A172 (cell line): ENCODE data around the gene IL6R. TPM values are rescaled to one million over a fixed set of nuclear protein-coding genes. Genes with fewer than 3 reads are reported as not detected.
A peak's percentile ranks its signal among the peaks of the same experiment; 100 is the strongest.

Experiments used
- DNase-seq: peaks from one replicate; pipeline ENCODE4 v3.0.0-alpha.2; 2015; ENCODE audit warnings: low spot score
- total RNA-seq: library from RNA; depleted of rRNA; stranded (reverse); fragments of >200 nt; shearing (Covaris generic); gene quantifications from 2 replicates; pipeline ENCODE4 v1.2.3, GENCODE V29; 2014

The IL6R gene
- total RNA-seq, 1 experiment from 2014 or later, result 2.4 TPM

DNA sequence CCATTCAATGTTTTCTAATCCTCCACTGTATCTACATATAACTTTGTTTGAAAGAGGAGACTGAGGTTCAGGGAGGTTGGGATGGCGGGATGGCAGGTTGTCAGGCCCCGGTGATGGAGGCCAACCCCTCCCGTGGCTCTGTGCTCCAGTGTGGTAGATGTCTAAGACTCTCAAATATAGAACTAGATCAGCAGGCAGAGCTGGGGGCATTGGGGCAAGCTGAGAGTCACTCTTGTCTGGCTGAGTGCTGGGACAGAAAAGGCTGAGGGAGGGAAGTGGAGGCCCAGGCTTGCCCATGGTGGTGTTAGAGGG lies 1.7 kb downstream of the IL6R start:
- no peak for DNase-seq

DNA sequence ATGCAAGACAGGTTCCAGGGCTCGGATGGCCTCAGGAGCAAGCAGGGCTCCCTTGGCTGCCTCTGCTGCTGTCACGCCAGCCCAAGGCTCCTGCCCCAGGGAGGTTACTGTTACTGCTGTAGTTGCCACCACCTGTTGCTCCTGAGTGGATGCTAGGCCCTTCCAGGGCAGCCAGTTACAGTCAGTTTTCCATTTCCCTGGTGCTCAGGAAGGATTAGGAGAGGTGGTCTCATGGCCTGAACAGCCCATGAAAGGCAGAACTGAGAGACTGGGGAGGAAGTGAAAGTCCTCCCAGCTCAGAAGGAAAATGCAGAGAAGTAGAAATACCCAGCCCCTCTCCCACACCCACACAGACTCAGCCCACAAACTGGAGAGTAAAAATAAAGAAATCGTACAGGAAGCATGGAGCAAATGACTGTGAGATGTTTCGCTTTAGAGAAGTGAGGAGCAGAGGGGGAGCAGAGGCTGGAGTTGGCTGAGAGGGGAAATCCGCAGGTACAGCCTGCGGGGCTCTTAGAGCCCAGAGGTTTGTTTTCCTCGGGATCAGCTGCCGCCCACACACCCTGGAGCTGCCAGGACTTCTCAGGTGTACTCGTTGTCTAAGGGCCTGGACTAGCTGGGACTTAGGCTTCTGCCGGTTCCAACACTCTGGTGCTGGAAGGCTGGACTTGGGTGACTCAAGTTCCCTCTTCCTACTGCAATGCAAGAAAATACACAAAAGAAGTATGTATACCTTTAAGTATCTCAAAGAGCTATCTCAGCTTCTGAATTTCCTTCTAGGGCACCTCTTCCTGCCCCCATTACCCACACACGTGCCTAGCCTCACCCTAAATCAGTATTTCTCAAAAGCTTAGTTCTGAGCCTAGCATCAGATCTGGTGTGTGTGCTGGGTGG lies 2.3 kb downstream of the IL6R start:
- no peak for DNase-seq

- no peak for DNase-seq
Measured at GRCh38 chr1:154408174-154408777, 3.1 kb downstream of the IL6R start.

- DNase-seq, result no peak
Measured at GRCh38 chr1:154410185-154410827, 5.2 kb downstream of the IL6R start.

- no peak for DNase-seq
Measured at GRCh38 chr1:154411525-154411924, 6.4 kb downstream of the IL6R start.

DNA sequence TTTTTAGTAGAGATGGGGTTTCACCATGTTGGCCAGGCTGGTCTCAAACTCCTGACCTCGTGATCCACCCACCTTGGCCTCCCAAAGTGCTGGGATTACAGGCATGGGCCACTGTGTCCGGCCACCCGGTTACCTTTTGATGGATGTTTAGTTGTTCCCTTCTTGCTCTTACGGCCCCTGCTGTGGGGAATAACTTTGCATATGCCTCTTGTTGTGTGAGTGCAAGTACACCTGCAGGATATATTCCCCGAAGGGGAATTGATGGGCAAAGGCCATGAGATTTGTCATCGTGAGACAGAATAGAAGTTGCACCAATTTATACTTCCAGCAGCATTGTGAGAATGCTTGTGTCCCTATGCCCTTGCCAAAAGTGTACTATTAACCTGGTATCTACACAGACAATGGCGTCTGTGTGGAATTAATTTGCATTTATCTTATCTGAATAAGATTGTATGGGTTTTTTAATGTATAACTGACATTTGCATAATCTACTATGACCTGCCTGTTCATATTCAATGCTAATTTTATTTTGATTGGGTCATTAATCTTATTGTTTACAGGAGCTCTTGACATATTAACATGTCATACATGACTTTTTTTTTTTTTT lies 8.1 kb downstream of the IL6R start:
- DNase-seq, result no peak

DNA sequence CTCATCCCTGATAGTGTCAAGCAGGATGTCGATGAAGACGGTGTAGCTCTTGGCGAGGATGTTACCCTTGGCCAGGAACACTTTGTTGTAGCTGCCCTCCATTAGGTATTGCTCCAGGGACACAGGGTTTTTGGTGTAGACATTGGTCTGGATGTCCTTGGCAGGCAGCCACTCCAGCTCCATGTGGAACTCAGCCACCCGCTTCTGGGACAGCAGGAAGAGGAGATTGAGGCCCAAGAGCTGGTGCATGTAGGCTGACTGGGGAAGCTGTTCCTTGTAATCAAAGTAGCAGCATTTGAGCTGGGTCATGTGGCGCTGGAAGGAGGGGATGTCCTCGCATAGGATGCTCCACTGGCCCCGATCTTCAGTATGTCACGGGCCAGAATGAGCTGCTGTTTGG lies 9.5 kb downstream of the IL6R start:
- DNase-seq, result no peak

DNA sequence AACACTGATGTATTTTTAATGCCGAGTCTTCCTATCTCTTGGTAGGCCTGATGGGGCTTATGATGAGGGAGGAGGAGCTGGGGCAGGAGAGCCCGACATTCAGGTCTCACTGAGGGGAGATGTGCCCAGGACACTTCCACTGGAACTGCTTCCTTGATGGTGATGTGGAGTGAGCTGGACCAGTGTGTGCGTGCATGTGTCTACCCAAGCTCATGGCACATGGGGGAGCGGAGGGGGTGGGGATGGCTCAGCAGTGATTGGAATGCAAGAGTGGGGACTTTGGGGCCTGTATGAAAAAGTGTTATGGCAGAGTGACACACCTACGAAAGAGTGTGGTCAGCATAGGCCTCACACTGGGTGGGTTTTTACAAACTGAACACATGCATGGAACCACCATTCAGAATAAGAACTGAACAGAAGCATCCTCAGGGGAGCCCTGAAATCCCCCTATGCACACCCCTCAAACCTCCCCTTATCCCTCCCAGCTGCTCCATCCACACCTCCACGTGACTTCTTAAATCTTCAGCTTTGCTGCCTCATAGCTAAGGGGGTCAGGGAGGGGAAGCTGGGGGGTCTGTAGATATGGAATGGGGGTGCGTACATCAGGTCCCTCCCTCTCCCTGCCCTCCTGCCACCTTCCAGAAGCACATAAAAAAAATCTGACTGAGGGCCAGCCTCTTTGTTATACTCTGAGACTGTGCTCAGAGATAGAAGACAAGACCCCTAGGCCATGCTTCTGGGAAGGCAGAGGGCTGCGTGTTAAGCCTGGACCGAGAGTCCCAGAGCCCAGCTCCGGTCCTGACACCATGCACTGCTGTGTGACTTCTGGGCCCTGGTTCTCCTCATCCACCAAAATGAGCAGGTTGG lies 11.6 kb downstream of the IL6R start:
- no peak for DNase-seq

DNA sequence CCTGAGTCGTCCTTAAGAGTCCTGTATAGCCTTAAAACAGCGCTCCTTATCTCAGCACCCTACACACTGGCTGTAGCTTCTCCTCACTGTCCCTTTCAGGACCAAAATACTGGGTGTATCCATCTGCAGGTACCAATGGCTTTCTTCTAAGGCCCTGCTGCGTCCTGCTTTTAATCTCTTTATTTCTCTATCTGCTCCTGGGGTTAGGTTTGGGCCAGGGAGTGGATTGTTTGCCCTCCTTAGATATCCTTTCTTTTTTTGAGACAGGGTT lies 12.1 kb downstream of the IL6R start:
- no peak for DNase-seq

- DNase-seq, result peak; percentile 95
Measured at GRCh38 chr1:154418062-154418921, 13.1 kb downstream of the IL6R start.

DNA sequence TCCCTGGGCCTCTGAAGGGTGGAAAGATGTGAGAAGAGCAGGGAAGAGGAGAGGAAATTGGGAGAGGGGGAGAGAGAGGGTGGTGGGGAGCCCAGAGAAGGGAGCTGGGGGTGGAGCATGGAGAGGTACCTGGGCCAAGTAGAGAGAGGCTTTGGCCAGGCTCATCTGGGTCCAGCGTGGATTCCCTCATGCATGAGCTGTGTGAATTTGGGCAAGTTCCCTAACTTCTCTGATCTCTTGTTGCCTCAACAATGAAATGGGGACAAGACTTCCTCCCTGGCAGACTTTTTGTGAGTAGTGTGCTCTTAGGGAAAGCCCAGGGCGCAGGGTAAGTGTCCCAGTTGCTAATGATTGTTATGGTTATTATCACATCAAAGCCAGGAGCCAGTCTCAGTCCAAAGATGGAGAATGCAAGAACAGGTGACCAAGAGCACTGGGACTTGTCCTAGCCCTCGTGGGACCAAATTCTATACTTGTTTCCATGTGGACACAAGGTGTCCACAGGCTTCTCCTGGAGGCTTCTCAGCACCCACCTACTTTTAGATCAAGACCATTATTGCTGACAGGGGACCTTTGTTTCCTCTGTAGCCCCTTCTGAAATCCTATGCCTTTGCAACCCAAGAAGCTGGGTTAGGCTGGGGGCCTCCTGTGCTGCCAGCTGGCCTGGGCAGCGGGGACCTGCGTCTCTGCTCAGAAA lies 13.9 kb downstream of the IL6R start:
- DNase-seq, result no peak

GRCh38 chr1:154419620-154420571 lies 14.8 kb downstream of the IL6R start:
- DNase-seq, result peak; percentile 98

- no peak for DNase-seq
Measured at GRCh38 chr1:154420961-154421924, 16.1 kb downstream of the IL6R start.

DNA sequence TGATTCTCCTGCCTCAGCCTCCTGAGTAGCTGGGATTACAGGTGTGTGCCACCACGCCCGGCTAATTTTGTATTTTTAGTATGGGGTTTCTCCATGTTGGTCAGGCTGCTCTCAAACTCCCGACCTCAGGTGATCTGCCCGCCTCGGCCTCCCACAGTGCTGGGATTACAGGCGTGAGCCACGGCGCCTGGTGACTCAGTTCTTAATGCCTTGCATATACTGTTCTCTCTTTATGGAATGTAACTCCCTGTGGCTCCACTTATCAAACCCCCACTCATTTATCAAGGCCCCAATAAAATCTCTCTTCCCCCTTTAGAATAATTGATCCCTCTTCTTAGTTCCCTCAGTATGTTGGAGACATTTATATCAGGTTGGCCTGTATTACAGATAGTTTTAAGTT lies 16.9 kb downstream of the IL6R start:
- DNase-seq, result peak; percentile 63

GRCh38 chr1:154422521-154422920 lies 17.4 kb downstream of the IL6R start:
- no peak for DNase-seq

- peak; percentile 83 for DNase-seq
Measured at GRCh38 chr1:154423304-154423987, 18.3 kb downstream of the IL6R start.

- no peak for DNase-seq
Measured at GRCh38 chr1:154423988-154424326, 18.8 kb downstream of the IL6R start.
